ENCODE data around the gene IQCH.

DNA sequence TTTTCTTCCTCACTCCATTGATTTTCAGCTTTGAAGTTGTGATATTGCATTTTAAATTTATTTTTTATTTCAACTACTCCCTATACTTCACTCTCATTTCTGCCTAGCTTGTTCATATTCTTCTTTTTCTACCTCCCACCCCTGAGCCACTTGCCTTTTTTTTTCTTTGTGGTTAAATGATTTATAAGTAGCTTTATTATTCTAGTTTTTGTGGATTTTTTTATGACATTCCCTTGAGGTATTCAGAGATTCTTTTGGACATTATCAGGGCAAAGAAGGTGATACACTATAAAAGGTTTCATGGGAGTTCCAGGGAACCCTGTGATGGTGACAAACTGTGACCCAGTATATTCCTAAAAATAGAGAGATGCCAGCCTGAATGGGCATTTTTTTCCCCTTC, 269.6 kb downstream of the IQCH start:
- TF ChIP-seq, protein P1, sequence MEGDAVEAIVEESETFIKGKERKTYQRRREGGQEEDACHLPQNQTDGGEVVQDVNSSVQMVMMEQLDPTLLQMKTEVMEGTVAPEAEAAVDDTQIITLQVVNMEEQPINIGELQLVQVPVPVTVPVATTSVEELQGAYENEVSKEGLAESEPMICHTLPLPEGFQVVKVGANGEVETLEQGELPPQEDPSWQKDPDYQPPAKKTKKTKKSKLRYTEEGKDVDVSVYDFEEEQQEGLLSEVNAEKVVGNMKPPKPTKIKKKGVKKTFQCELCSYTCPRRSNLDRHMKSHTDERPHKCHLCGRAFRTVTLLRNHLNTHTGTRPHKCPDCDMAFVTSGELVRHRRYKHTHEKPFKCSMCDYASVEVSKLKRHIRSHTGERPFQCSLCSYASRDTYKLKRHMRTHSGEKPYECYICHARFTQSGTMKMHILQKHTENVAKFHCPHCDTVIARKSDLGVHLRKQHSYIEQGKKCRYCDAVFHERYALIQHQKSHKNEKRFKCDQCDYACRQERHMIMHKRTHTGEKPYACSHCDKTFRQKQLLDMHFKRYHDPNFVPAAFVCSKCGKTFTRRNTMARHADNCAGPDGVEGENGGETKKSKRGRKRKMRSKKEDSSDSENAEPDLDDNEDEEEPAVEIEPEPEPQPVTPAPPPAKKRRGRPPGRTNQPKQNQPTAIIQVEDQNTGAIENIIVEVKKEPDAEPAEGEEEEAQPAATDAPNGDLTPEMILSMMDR (IDR thresholded peaks at IDR 0.05) = no peak
- TF ChIP-seq POLR2A (IDR thresholded peaks at IDR 0.05) (no peak), POLR2AphosphoS5 (IDR thresholded peaks at IDR 0.05) (no peak)
